Endodermal cell (in vitro differentiated cells): ENCODE results near the gene ZNF236. TPM values are rescaled to one million over a fixed set of nuclear protein-coding genes. Genes with fewer than 3 reads are reported as not detected.

ENCODE experiments used
- DNase-seq: peaks from one replicate; pipeline ENCODE4 v3.0.0-alpha.2; 2017
- H3K27ac ChIP-seq: 2 replicates; pipeline ENCODE4 v1.5.1; 2013; ENCODE audit warnings: mild to moderate bottlenecking, low read depth, low read length, moderate library complexity
- H3K27me3 ChIP-seq: 2 replicates; pipeline ENCODE4 v1.6.1; 2013; ENCODE audit warnings: mild to moderate bottlenecking, low read length, moderate library complexity; ENCODE audit not compliant: insufficient read depth, control insufficient read depth, poor library complexity, severe bottlenecking
- H3K36me3 ChIP-seq: 2 replicates; pipeline ENCODE4 v1.7.0; 2013; ENCODE audit warnings: mild to moderate bottlenecking, low read length, moderate library complexity; ENCODE audit not compliant: control insufficient read depth, insufficient read depth
- H3K4me1 ChIP-seq: one replicate; pipeline ENCODE4 v1.7.0; 2013; ENCODE audit warnings: low read length; ENCODE audit not compliant: control insufficient read depth, insufficient read depth
- H3K4me3 ChIP-seq: 2 replicates; pipeline ENCODE4 v1.5.1; 2013; ENCODE audit warnings: mild to moderate bottlenecking, low read length, moderate library complexity
- H3K9ac ChIP-seq: 2 replicates; pipeline ENCODE4 v1.6.1; 2013; ENCODE audit warnings: mild to moderate bottlenecking, low read length, moderate library complexity; ENCODE audit not compliant: poor library complexity, severe bottlenecking; ENCODE audit errors: extremely low read depth
- H3K9me3 ChIP-seq: 2 replicates; pipeline ENCODE4 v1.6.1; 2013; ENCODE audit warnings: mild to moderate bottlenecking, low read length, moderate library complexity; ENCODE audit not compliant: control insufficient read depth
- H3K27ac Mint-ChIP-seq: 2 replicates; pipeline ENCODE4 v1.8.0; 2020; ENCODE audit warnings: mixed read lengths
- H3K27me3 Mint-ChIP-seq: 2 replicates; pipeline ENCODE4 v1.8.0; 2021; ENCODE audit warnings: mild to moderate bottlenecking, mixed read lengths; ENCODE audit not compliant: insufficient read depth
- H3K36me3 Mint-ChIP-seq: 2 replicates; pipeline ENCODE4 v1.8.0; 2020; ENCODE audit warnings: low read depth, mixed read lengths
- H3K4me1 Mint-ChIP-seq: 2 replicates; pipeline ENCODE4 v1.8.0; 2020; ENCODE audit warnings: mixed read lengths
- H3K4me3 Mint-ChIP-seq: 2 replicates; pipeline ENCODE4 v1.8.0; 2020; ENCODE audit warnings: mild to moderate bottlenecking, moderate library complexity, mixed read lengths
- H3K9me3 Mint-ChIP-seq: 2 replicates; pipeline ENCODE4 v1.8.0; 2020; ENCODE audit warnings: mild to moderate bottlenecking, mixed read lengths
- WGBS, 2 experiments: methylation state at CpG; one replicate each; pipeline versions ENCODE4 v1.1.5 to v1.1.7; 2013; ENCODE audit warnings: missing lambda C conversion rate in 2 of 2, mixed read lengths in 1 of 2; ENCODE audit not compliant: insufficient coverage in 1 of 2, insufficient read length in 1 of 2; 5-methylcytosine and 5-hydroxymethylcytosine counted together
- total RNA-seq, 2 donors: library from RNA; stranded (reverse); fragmentation: NEBNext Ultra II Directional in 1 of 2; extraction: Animal tissue kit (Norgen Biotek cat#: 25700) in 1 of 2; gene quantifications; 2 replicates in 1 of 2; 3 replicates in 1 of 2; pipeline ENCODE4 v1.2.1, GENCODE V29; 2021
- TF ChIP-seq, protein P1 (sequence below): fragments of 200-600 bp; sonication (generic); conservative IDR thresholded peaks from 2 replicates; pipeline ENCODE4 v1.5.0; 2021; ENCODE audit warnings: antibody characterized with exemption, mild to moderate bottlenecking

ZNF236 gene
- total RNA-seq, 2 donors from 2014 or later = 27.0 to 28.3 TPM

DNA sequence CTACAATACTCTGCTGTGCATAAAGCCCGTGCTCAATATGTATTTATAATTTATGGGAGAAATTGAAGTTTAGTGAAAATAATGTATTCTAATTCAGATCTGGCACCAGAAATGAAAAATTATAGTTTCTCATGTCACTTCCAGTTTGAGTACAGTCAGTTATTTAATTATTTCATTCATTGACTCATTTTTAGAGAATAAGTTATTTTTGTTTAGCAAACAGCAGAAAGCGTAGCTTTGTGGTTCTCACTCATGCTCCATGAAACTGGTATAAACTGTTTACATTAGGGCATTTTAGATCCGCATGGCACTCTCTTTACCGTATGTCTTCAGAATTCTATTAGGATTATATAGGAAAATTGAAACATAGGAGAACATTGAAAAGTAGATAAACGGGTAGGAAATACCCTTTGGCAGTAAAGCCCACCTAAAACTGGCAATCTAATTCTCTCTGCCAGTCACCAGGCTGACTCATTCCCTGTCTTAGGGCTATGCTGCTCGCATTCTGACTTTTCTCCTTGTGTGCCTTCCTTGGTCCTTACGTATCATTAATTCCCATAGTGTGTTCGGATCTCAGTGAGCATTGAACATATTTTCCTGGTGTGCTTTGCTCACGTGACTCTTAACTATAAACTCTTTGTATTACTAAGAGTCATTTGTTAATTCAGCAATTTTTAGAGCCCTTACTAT lies 106.0 kb downstream of the ZNF236 start:
- Mint-ChIP-seq H3K4me1 (no peaks in the 10 kb centered on the region), H3K4me3 (no peak overlapping the region), H3K9me3 (no peaks in the 10 kb centered on the region), H3K27me3 (no peaks in the 10 kb centered on the region), H3K36me3 (peaks cover 76% of the 10 kb centered on the region), H3K27ac (no peak overlapping the region)
- Histone ChIP-seq H3K36me3 (peaks cover 85% of the 10 kb centered on the region), H3K4me3 (no peak overlapping the region), H3K27ac (no peak overlapping the region), H3K27me3 (no peaks in the 10 kb centered on the region), H3K9me3 (no peaks in the 10 kb centered on the region), H3K4me1 (no peaks in the 10 kb centered on the region), H3K9ac (no peak overlapping the region)
- WGBS, 2 experiments = 93 to 95% methylated on average over 7 to 8 of the region's 9 CpGs
- TF ChIP-seq, protein P1, sequence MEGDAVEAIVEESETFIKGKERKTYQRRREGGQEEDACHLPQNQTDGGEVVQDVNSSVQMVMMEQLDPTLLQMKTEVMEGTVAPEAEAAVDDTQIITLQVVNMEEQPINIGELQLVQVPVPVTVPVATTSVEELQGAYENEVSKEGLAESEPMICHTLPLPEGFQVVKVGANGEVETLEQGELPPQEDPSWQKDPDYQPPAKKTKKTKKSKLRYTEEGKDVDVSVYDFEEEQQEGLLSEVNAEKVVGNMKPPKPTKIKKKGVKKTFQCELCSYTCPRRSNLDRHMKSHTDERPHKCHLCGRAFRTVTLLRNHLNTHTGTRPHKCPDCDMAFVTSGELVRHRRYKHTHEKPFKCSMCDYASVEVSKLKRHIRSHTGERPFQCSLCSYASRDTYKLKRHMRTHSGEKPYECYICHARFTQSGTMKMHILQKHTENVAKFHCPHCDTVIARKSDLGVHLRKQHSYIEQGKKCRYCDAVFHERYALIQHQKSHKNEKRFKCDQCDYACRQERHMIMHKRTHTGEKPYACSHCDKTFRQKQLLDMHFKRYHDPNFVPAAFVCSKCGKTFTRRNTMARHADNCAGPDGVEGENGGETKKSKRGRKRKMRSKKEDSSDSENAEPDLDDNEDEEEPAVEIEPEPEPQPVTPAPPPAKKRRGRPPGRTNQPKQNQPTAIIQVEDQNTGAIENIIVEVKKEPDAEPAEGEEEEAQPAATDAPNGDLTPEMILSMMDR = no peak
- DNase-seq = no peak

DNA sequence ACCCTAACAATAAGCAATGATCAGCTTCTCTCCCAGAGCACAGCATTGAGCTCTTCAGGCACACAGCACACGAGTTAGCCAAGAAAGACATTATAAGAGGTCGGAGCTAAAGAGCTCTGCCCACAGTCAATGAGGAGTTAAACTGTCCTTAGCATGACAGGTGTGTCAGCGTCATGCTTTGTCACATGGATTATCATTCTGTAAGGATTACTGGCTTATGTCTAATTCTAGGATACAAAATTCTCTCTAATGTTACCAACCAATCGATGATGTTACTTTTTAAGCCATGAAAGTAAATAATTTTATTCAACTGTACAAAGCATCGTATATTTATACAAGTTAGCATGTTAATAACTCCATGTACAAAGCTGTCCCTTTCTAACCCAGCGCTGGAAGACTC lies 108.8 kb downstream of the ZNF236 start:
- Histone ChIP-seq H3K4me1 (no peaks in the 10 kb centered on the region), H3K4me3 (no peak overlapping the region), H3K27me3 (no peaks in the 10 kb centered on the region), H3K9me3 (no peaks in the 10 kb centered on the region), H3K9ac (no peak overlapping the region), H3K36me3 (peaks cover 75% of the 10 kb centered on the region), H3K27ac (no peak overlapping the region)
- Mint-ChIP-seq H3K4me3 (no peak overlapping the region), H3K36me3 (peaks cover 53% of the 10 kb centered on the region), H3K27ac (no peak overlapping the region), H3K4me1 (no peaks in the 10 kb centered on the region), H3K9me3 (no peaks in the 10 kb centered on the region), H3K27me3 (no peaks in the 10 kb centered on the region)
- no peak for DNase-seq
- 93% methylated on average over 4 to 6 of the region's 6 CpGs for WGBS, 2 experiments
- TF ChIP-seq, protein P1 = no peak

DNA sequence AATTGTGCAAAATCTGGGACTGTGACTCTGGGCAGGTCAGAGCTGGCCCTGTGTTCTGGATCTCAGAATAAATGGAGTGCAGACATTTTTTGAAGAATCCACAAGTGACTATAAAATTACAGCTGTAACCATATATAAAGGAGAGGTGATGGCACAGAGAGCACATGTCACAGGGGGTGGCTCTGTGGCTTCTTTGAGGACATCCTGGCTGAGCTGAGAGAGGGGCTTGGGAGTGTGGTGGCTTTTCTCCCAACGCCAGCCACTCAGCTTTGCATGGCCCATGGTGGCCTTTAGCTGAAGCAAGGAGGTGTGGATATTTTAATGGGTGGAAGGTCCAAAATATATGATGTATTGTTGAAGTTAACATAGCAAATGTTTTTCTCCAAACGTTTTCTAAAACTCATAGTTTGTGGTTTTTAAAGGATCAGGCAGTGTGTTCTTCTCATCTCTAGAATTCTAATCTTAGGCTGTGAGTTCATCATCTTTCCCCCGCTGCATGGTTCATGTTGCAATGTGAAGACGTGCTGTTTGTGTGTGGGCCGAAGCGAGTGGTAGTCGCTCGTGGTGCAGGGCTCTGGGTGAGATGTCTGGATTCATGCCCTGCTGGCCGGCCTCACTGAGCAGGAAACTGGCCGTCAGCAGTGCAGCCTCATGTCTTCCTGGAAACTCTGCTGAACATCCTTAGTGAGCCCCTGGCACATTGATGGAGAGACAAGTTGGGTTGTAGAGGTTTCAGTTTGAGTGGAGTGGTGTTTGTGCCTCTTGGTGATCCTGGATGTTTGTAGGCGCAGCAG lies 109.9 kb downstream of the ZNF236 start:
- H3K4me1 Mint-ChIP-seq = no peaks in the 10 kb centered on the region
- H3K27me3 ChIP-seq = no peaks in the 10 kb centered on the region

More for the DNA sequence above, 109.9 kb downstream of the ZNF236 start:
- 94 to 95% methylated on average over 10 to 11 of the region's 11 CpGs for WGBS, 2 experiments
- Mint-ChIP-seq H3K27me3 (no peaks in the 10 kb centered on the region), H3K4me3 (no peak overlapping the region), H3K36me3 (peaks cover 55% of the 10 kb centered on the region), H3K9me3 (no peaks in the 10 kb centered on the region), H3K27ac (no peak overlapping the region)
- Histone ChIP-seq H3K4me3 (no peak overlapping the region), H3K9me3 (no peaks in the 10 kb centered on the region), H3K27ac (no peak overlapping the region), H3K4me1 (no peaks in the 10 kb centered on the region), H3K36me3 (peaks cover 75% of the 10 kb centered on the region), H3K9ac (no peak overlapping the region)
- DNase-seq = no peak
- TF ChIP-seq, protein P1 = no peak
